Measurements from ENCODE around the gene R3HDM4. TPM values are rescaled to one million over a fixed set of nuclear protein-coding genes. Genes with fewer than 3 reads are reported as not detected.

R3HDM4 gene
- total RNA-seq, 1 experiment from 2014 or later, result 57.7 TPM

DNA sequence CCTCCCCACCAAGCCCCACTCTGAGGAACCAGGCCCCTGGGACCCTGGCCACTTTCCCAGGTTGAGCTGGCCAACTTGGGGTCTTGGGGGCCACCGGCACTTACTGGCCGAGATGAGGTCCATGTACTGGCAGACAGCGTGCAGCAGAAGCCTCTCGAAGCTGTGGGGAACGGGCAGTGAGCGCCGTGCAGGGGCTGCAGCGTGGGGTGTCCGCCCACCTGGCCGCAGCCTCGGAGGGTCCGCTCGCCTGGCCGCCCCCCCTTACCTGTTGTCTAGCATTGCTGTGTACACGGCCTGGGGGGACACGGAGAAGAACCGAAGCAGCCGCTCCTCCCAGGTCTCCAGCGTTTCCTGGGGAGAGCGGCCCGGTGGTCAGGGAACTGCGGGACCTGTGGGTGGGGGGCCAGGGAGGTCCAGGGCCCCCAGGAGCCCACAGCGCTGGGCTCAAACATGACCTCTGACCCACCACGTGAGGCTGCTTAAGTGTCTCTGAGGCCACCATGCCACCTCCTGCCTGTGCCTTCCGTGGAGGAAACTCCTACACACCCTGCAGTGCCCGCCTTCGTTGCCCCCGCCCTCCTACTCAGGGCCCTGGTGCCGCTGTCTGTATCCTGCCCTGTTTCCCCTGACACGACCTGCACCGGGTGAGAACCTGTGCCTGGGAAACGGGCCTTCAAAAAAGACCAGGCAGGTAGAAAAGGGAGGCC is 13.5 kb downstream of the R3HDM4 start:
- Mint-ChIP-seq H3K4me1 (ENCODE audit: low read depth, unreplicated experiment) (no peaks in the 10 kb centered on the region), H3K27me3 (ENCODE audit: insufficient read depth, unreplicated experiment) (no peaks in the 10 kb centered on the region), H3K27ac (ENCODE audit: unreplicated experiment) (no peak overlapping the region), H3K36me3 (ENCODE audit: insufficient read depth, unreplicated experiment) (peaks cover 36% of the 10 kb centered on the region), H3K9me3 (ENCODE audit: unreplicated experiment) (no peaks in the 10 kb centered on the region), H3K4me3 (ENCODE audit: unreplicated experiment) (no peak overlapping the region)
- H3K4me3 ChIP-seq (ENCODE audit: low read depth, low read length), result no peak overlapping the region
- CTCF ChIA-PET, result interaction anchor here (0.6 kb wide), 1 partner anchor 43 kb away, joined by 10 read pairs; no protein-coding TSS in a partner anchor
- H3K36me3 ChIP-seq (ENCODE audit: control insufficient read depth, insufficient read depth, low read length), result no peaks in the 10 kb centered on the region
- POLR2A ChIA-PET, result no interaction called here
- H3K27me3 ChIP-seq (replicated peaks; ENCODE audit: control insufficient read depth, insufficient read depth, low read length), result no peaks in the 10 kb centered on the region
- no peaks in the 10 kb centered on the region for H3K9me3 ChIP-seq
- no TSS peak for BruUV-seq (replicated peaks)
- DNase-seq, result no peak
- no peak for TF ChIP-seq CTCF (IDR thresholded peaks at IDR 0.05; ENCODE audit: insufficient read depth in 1 of 2, low read depth in 1 of 2, low read length in 1 of 2, severe bottlenecking in 1 of 2, unreplicated experiment in 1 of 2)
- intact Hi-C loops (cut with micrococcal nuclease; ENCODE audit: unreplicated experiment), result no loop called here
- no peaks in the 10 kb centered on the region for H3K4me1 ChIP-seq

DNA sequence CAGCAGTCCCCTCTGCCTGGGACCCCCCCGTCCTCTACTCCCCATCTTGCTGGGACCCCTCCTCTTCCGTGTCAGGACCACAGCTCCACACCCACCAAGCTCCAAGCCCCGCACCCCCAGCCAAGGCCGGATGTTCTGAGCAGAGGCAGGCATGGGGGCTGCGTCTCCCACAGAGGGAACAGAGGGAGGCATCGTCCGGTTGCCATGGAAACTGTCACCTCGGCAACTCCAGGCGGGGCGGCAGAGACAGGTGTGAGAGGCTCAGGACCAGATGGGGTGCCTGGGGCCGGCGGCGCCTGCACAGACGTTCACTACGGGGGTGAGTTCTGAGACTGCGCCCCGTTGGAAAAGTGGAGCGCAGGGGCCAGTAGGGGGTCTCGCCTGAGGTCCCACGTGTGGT is 14.4 kb downstream of the R3HDM4 start:
- Mint-ChIP-seq H3K4me3 (ENCODE audit: unreplicated experiment) (no peak overlapping the region), H3K27ac (ENCODE audit: unreplicated experiment) (no peak overlapping the region), H3K4me1 (ENCODE audit: low read depth, unreplicated experiment) (no peaks in the 10 kb centered on the region), H3K27me3 (ENCODE audit: insufficient read depth, unreplicated experiment) (no peaks in the 10 kb centered on the region), H3K36me3 (ENCODE audit: insufficient read depth, unreplicated experiment) (peaks cover 41% of the 10 kb centered on the region), H3K9me3 (ENCODE audit: unreplicated experiment) (no peaks in the 10 kb centered on the region)
- ChIA-PET POLR2A (no interaction called here), CTCF (no interaction called here)
- intact Hi-C loops (cut with micrococcal nuclease; ENCODE audit: unreplicated experiment), result no loop called here
- Histone ChIP-seq H3K27me3 (replicated peaks; ENCODE audit: control insufficient read depth, insufficient read depth, low read length) (no peaks in the 10 kb centered on the region), H3K36me3 (ENCODE audit: control insufficient read depth, insufficient read depth, low read length) (no peaks in the 10 kb centered on the region), H3K9me3 (no peaks in the 10 kb centered on the region), H3K4me1 (no peaks in the 10 kb centered on the region), H3K4me3 (ENCODE audit: low read depth, low read length) (no peak overlapping the region)
- BruUV-seq (replicated peaks), result no TSS peak
- DNase-seq, result peak in 1 of 2 experiments; percentile 53
- TF ChIP-seq CTCF (IDR thresholded peaks at IDR 0.05; ENCODE audit: insufficient read depth in 1 of 2, low read depth in 1 of 2, low read length in 1 of 2, severe bottlenecking in 1 of 2, unreplicated experiment in 1 of 2), result no peak

GRCh38 chr19:897442-898039 is 15.5 kb downstream of the R3HDM4 start:
- Histone ChIP-seq H3K36me3 (ENCODE audit: control insufficient read depth, insufficient read depth, low read length) (no peaks in the 10 kb centered on the region), H3K4me1 (no peaks in the 10 kb centered on the region), H3K9me3 (no peaks in the 10 kb centered on the region), H3K4me3 (ENCODE audit: low read depth, low read length) (no peak overlapping the region), H3K27me3 (replicated peaks; ENCODE audit: control insufficient read depth, insufficient read depth, low read length) (no peaks in the 10 kb centered on the region)
- ChIA-PET POLR2A (no interaction called here), CTCF (no interaction called here)
- Mint-ChIP-seq H3K27ac (ENCODE audit: unreplicated experiment) (no peak overlapping the region), H3K36me3 (ENCODE audit: insufficient read depth, unreplicated experiment) (peaks cover 50% of the 10 kb centered on the region), H3K27me3 (ENCODE audit: insufficient read depth, unreplicated experiment) (no peaks in the 10 kb centered on the region), H3K4me3 (ENCODE audit: unreplicated experiment) (no peak overlapping the region), H3K9me3 (ENCODE audit: unreplicated experiment) (no peaks in the 10 kb centered on the region), H3K4me1 (ENCODE audit: low read depth, unreplicated experiment) (no peaks in the 10 kb centered on the region)
- TF ChIP-seq CTCF (IDR thresholded peaks at IDR 0.05; ENCODE audit: insufficient read depth in 1 of 2, low read depth in 1 of 2, low read length in 1 of 2, severe bottlenecking in 1 of 2, unreplicated experiment in 1 of 2), result peak; percentile 28
- intact Hi-C loops (cut with micrococcal nuclease; ENCODE audit: unreplicated experiment), result no loop called here
- DNase-seq, result peak in 1 of 2 experiments; percentile 59
- BruUV-seq (replicated peaks), result no TSS peak
